ENCODE data around the gene OSBPL2.
A peak's percentile ranks its signal among the peaks of the same experiment; 100 is the strongest.

- TF ChIP-seq POLR2A (IDR thresholded peaks at IDR 0.05) (no peak), POLR2AphosphoS5 (IDR thresholded peaks at IDR 0.05) (peak in 2 of 3 donors; percentile 22 to 40)
- TF ChIP-seq, protein P1, sequence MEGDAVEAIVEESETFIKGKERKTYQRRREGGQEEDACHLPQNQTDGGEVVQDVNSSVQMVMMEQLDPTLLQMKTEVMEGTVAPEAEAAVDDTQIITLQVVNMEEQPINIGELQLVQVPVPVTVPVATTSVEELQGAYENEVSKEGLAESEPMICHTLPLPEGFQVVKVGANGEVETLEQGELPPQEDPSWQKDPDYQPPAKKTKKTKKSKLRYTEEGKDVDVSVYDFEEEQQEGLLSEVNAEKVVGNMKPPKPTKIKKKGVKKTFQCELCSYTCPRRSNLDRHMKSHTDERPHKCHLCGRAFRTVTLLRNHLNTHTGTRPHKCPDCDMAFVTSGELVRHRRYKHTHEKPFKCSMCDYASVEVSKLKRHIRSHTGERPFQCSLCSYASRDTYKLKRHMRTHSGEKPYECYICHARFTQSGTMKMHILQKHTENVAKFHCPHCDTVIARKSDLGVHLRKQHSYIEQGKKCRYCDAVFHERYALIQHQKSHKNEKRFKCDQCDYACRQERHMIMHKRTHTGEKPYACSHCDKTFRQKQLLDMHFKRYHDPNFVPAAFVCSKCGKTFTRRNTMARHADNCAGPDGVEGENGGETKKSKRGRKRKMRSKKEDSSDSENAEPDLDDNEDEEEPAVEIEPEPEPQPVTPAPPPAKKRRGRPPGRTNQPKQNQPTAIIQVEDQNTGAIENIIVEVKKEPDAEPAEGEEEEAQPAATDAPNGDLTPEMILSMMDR (IDR thresholded peaks at IDR 0.05 in 8 of 11, conservative IDR thresholded peaks at IDR 0.05 in 3 of 11) = no peak
Measured at GRCh38 chr20:62308102-62308822, 69.9 kb downstream of the OSBPL2 start.

Data from spleen (tissue), 7 donors.